Activated naive CD4-positive, alpha-beta T cell treated with anti-CD3 and anti-CD28 coated beads, Interleukin-2, amount 50 U/mL, for 24 hours (primary cell): Measurements from ENCODE around the gene NAA38.

Source experiments
- H3K27ac Mint-ChIP-seq: one replicate; pipeline ENCODE4 v1.8.0; 2021; ENCODE audit warnings: mild to moderate bottlenecking, mixed read lengths
- H3K27me3 Mint-ChIP-seq: one replicate; pipeline ENCODE4 v1.8.0; 2021; ENCODE audit warnings: mixed read lengths
- H3K36me3 Mint-ChIP-seq: one replicate; pipeline ENCODE4 v1.8.0; 2021; ENCODE audit warnings: mixed read lengths
- H3K4me1 Mint-ChIP-seq: one replicate; pipeline ENCODE4 v1.8.0; 2021; ENCODE audit warnings: mixed read lengths
- H3K4me3 Mint-ChIP-seq: one replicate; pipeline ENCODE4 v1.8.0; 2021; ENCODE audit warnings: mild to moderate bottlenecking, mixed read lengths
- H3K9me3 Mint-ChIP-seq: one replicate; pipeline ENCODE4 v1.8.0; 2021; ENCODE audit warnings: mixed read lengths

NAA38 gene

GRCh38 chr17:7849751-7850504, 7.4 kb downstream of the NAA38 start:
- peak overlapping the region; percentile 62 for H3K27ac Mint-ChIP-seq
- no peaks in the 10 kb centered on the region for H3K27me3 Mint-ChIP-seq
- H3K4me3 Mint-ChIP-seq, result peak overlapping the region; percentile 82
- H3K4me1 Mint-ChIP-seq, result peaks cover 33% of the 10 kb centered on the region
- H3K36me3 Mint-ChIP-seq, result peaks cover 19% of the 10 kb centered on the region
- H3K9me3 Mint-ChIP-seq, result no peaks in the 10 kb centered on the region

GRCh38 chr17:7849130-7849750, 8.1 kb downstream of the NAA38 start:
- peak overlapping the region; percentile 2 for H3K27ac Mint-ChIP-seq
- H3K4me3 Mint-ChIP-seq, result peak overlapping the region; percentile 82
- H3K27me3 Mint-ChIP-seq, result no peaks in the 10 kb centered on the region
- peaks cover 19% of the 10 kb centered on the region for H3K36me3 Mint-ChIP-seq
- no peaks in the 10 kb centered on the region for H3K9me3 Mint-ChIP-seq
- H3K4me1 Mint-ChIP-seq, result peaks cover 33% of the 10 kb centered on the region

- no peaks in the 10 kb centered on the region for H3K9me3 Mint-ChIP-seq
- peak overlapping the region; percentile 82 for H3K4me3 Mint-ChIP-seq
- no peaks in the 10 kb centered on the region for H3K27me3 Mint-ChIP-seq
- peaks cover 30% of the 10 kb centered on the region for H3K4me1 Mint-ChIP-seq
- peaks cover 19% of the 10 kb centered on the region for H3K36me3 Mint-ChIP-seq
- no peak overlapping the region for H3K27ac Mint-ChIP-seq
Observed at GRCh38 chr17:7848739-7849129, 8.6 kb downstream of the NAA38 start.

GRCh38 chr17:7848131-7848579, 9.2 kb downstream of the NAA38 start:
- no peak overlapping the region for H3K27ac Mint-ChIP-seq
- no peaks in the 10 kb centered on the region for H3K27me3 Mint-ChIP-seq
- peaks cover 29% of the 10 kb centered on the region for H3K4me1 Mint-ChIP-seq
- no peaks in the 10 kb centered on the region for H3K9me3 Mint-ChIP-seq
- H3K36me3 Mint-ChIP-seq, result peaks cover 18% of the 10 kb centered on the region
- peak overlapping the region; percentile 78 for H3K4me3 Mint-ChIP-seq

- H3K27me3 Mint-ChIP-seq, result no peaks in the 10 kb centered on the region
- H3K4me1 Mint-ChIP-seq, result peaks cover 29% of the 10 kb centered on the region
- peak overlapping the region; percentile 98 for H3K4me3 Mint-ChIP-seq
- no peaks in the 10 kb centered on the region for H3K9me3 Mint-ChIP-seq
- H3K27ac Mint-ChIP-seq, result peak overlapping the region; percentile 46
- H3K36me3 Mint-ChIP-seq, result peaks cover 18% of the 10 kb centered on the region
Observed at GRCh38 chr17:7846765-7847661, 10.3 kb downstream of the NAA38 start.

- peaks cover 21% of the 10 kb centered on the region for H3K4me1 Mint-ChIP-seq
Observed at GRCh38 chr17:7846063-7846735, 11.2 kb downstream of the NAA38 start.

GRCh38 chr17:7845359-7846062, 11.8 kb downstream of the NAA38 start:
- H3K9me3 Mint-ChIP-seq, result no peaks in the 10 kb centered on the region

More at GRCh38 chr17:7846063-7846735, 11.2 kb downstream of the NAA38 start:
- Mint-ChIP-seq H3K36me3 (peaks cover 18% of the 10 kb centered on the region), H3K27ac (peak overlapping the region; percentile 82), H3K4me3 (peak overlapping the region; percentile 98), H3K9me3 (no peaks in the 10 kb centered on the region), H3K27me3 (no peaks in the 10 kb centered on the region)

GRCh38 chr17:7844292-7845154, 12.8 kb downstream of the NAA38 start:
- H3K9me3 Mint-ChIP-seq, result no peaks in the 10 kb centered on the region
- peak overlapping the region; percentile 99 for H3K27ac Mint-ChIP-seq
- peaks cover 15% of the 10 kb centered on the region for H3K36me3 Mint-ChIP-seq
- H3K4me1 Mint-ChIP-seq, result peaks cover 21% of the 10 kb centered on the region
- H3K4me3 Mint-ChIP-seq, result peak overlapping the region; percentile 98
- H3K27me3 Mint-ChIP-seq, result no peaks in the 10 kb centered on the region

More at GRCh38 chr17:7845359-7846062, 11.8 kb downstream of the NAA38 start:
- Mint-ChIP-seq H3K27me3 (no peaks in the 10 kb centered on the region), H3K27ac (peak overlapping the region; percentile 99), H3K36me3 (peaks cover 18% of the 10 kb centered on the region), H3K4me1 (peaks cover 21% of the 10 kb centered on the region), H3K4me3 (peak overlapping the region; percentile 98)

- peaks cover 15% of the 10 kb centered on the region for H3K36me3 Mint-ChIP-seq
- peaks cover 29% of the 10 kb centered on the region for H3K4me1 Mint-ChIP-seq
- H3K27ac Mint-ChIP-seq, result peak overlapping the region; percentile 99
- H3K27me3 Mint-ChIP-seq, result no peaks in the 10 kb centered on the region
- H3K9me3 Mint-ChIP-seq, result no peaks in the 10 kb centered on the region
- H3K4me3 Mint-ChIP-seq, result peak overlapping the region; percentile 98
Observed at GRCh38 chr17:7843536-7844291, 13.6 kb downstream of the NAA38 start.

GRCh38 chr17:7843257-7843535, 14.2 kb downstream of the NAA38 start:
- Mint-ChIP-seq H3K27me3 (no peaks in the 10 kb centered on the region), H3K4me3 (peak overlapping the region; percentile 98), H3K9me3 (no peaks in the 10 kb centered on the region), H3K27ac (peak overlapping the region; percentile 99), H3K36me3 (peaks cover 15% of the 10 kb centered on the region), H3K4me1 (peaks cover 33% of the 10 kb centered on the region)

- peaks cover 36% of the 10 kb centered on the region for H3K4me1 Mint-ChIP-seq
- H3K36me3 Mint-ChIP-seq, result peaks cover 15% of the 10 kb centered on the region
- H3K27me3 Mint-ChIP-seq, result no peaks in the 10 kb centered on the region
- H3K27ac Mint-ChIP-seq, result peak overlapping the region; percentile 99
- H3K9me3 Mint-ChIP-seq, result no peaks in the 10 kb centered on the region
- peak overlapping the region; percentile 98 for H3K4me3 Mint-ChIP-seq
Observed at GRCh38 chr17:7842380-7843256, 14.7 kb downstream of the NAA38 start.

GRCh38 chr17:7841915-7842379, 15.4 kb downstream of the NAA38 start:
- peaks cover 15% of the 10 kb centered on the region for H3K36me3 Mint-ChIP-seq
- H3K27ac Mint-ChIP-seq, result peak overlapping the region; percentile 99
- peak overlapping the region; percentile 98 for H3K4me3 Mint-ChIP-seq
- H3K4me1 Mint-ChIP-seq, result peaks cover 43% of the 10 kb centered on the region
- H3K27me3 Mint-ChIP-seq, result no peaks in the 10 kb centered on the region
- no peaks in the 10 kb centered on the region for H3K9me3 Mint-ChIP-seq
